Common myeloid progenitor, CD34-positive (primary cell): Measurements from ENCODE around the gene RAB11FIP4.

Experiments
- CTCF ChIA-PET: fragments of 350-600 bp; sonication (Branson Sonifier 250); formaldehyde crosslinking; loops from one replicate; lab custom pipeline; 2021; ENCODE audit warnings: antibody characterized with exemption; lab: Charles Lee
- POLR2A ChIA-PET: fragments of 350-600 bp; sonication (Branson Sonifier 250); formaldehyde crosslinking; loops from one replicate; lab custom pipeline; 2021; ENCODE audit warnings: antibody characterized with exemption; lab: Charles Lee
- DNase-seq, 3 donors: peaks; one replicate each; pipeline versions ENCODE4 v3.0.0 to v3.0.0-alpha.2; 2013
- H3K27ac ChIP-seq, 2 experiments: 1 replicate in 1 of 2; 2 replicates in 1 of 2; pipeline ENCODE4 v1.7.0; 2013; ENCODE audit warnings: inconsistent platforms in 2 of 2, low read length in 2 of 2, mild to moderate bottlenecking in 2 of 2, low read depth in 1 of 2, moderate library complexity in 1 of 2; ENCODE audit not compliant: severe bottlenecking in 2 of 2, insufficient read depth in 1 of 2, poor library complexity in 1 of 2
- H3K27me3 ChIP-seq, 5 experiments: replicated peaks in 2 of 5; 1 replicate in 3 of 5; 2 replicates in 2 of 5; pipeline versions ENCODE4 v1.6.1 to v1.7.0; 2013; ENCODE audit warnings: low read length in 4 of 5, mild to moderate bottlenecking in 2 of 5, moderate library complexity in 2 of 5, inconsistent platforms in 1 of 5; ENCODE audit not compliant: insufficient read depth in 5 of 5, control insufficient read depth in 4 of 5
- H3K36me3 ChIP-seq, 4 experiments: 1 replicate in 2 of 4; 2 replicates in 2 of 4; pipeline versions ENCODE4 v1.6.1 to v1.7.0; 2013; ENCODE audit warnings: low read length in 3 of 4, control low read depth in 1 of 4, mild to moderate bottlenecking in 1 of 4; ENCODE audit not compliant: control insufficient read depth in 4 of 4, insufficient read depth in 4 of 4
- H3K4me1 ChIP-seq, 4 experiments: 1 replicate in 3 of 4; 2 replicates in 1 of 4; pipeline versions ENCODE4 v1.6.1 to v1.7.1; 2013; ENCODE audit warnings: low read length in 3 of 4, mild to moderate bottlenecking in 3 of 4, control low read depth in 1 of 4, inconsistent platforms in 1 of 4, moderate library complexity in 1 of 4; ENCODE audit not compliant: control insufficient read depth in 4 of 4, insufficient read depth in 4 of 4; ENCODE audit errors: control extremely low read depth in 1 of 4
- H3K4me3 ChIP-seq, 7 experiments: 1 replicate in 4 of 7; 2 replicates in 3 of 7; pipeline versions ENCODE4 v1.5.1 to v1.7.0; 2013; ENCODE audit warnings: mild to moderate bottlenecking in 7 of 7, low read length in 6 of 7, moderate library complexity in 6 of 7, inconsistent platforms in 2 of 7, low read depth in 2 of 7, control low read depth in 1 of 7; ENCODE audit not compliant: insufficient read depth in 4 of 7, control insufficient read depth in 1 of 7; ENCODE audit errors: extremely low read depth in 1 of 7
- H3K9me3 ChIP-seq, 5 experiments: 1 replicate in 4 of 5; 2 replicates in 1 of 5; pipeline versions ENCODE4 v1.6.1 to v1.7.1; 2013; ENCODE audit warnings: low read length in 4 of 5, mild to moderate bottlenecking in 2 of 5, inconsistent platforms in 1 of 5, low read depth in 1 of 5, moderate library complexity in 1 of 5; ENCODE audit not compliant: control insufficient read depth in 4 of 5, insufficient read depth in 2 of 5; ENCODE audit errors: control extremely low read depth in 1 of 5
- WGBS: methylation state at CpG from one replicate; pipeline ENCODE4 v1.1.5; 2013; ENCODE audit not compliant: insufficient coverage; 5-methylcytosine and 5-hydroxymethylcytosine counted together

The RAB11FIP4 gene

DNA sequence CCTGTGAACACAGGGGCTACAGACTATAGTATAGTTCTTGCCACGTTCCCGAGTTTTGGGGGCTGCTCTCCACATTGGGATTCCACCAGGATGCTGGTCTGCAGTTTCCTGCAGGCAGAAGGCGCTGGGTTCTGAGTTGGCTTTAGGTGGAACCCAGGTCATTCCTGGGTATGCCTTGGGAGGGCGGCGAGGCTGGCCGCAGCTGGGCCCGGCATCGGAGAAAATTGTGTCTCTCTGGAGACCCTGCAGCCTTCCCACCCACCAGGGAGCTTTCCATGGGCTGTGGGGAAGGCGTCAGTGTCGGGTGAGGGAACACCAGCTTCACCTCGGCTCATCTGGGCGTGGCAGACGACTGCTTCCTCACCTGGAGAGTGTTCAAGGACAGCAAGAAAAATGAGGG is 183.6 kb downstream of the RAB11FIP4 start:
- Histone ChIP-seq H3K27ac (no peak overlapping the region), H3K4me1 (peaks cover 0 to 10% (median 7%) of the 10 kb centered on the region in 4 experiments), H3K36me3 (no peaks in the 10 kb centered on the region), H3K9me3 (no peaks in the 10 kb centered on the region), H3K4me3 (no peak overlapping the region), H3K27me3 (no peaks in the 10 kb centered on the region)
- DNase-seq, result no peak
- ChIA-PET POLR2A (no interaction called here), CTCF (no interaction called here)
- WGBS, result 94% methylated on average over 11 of the region's 13 CpGs

DNA sequence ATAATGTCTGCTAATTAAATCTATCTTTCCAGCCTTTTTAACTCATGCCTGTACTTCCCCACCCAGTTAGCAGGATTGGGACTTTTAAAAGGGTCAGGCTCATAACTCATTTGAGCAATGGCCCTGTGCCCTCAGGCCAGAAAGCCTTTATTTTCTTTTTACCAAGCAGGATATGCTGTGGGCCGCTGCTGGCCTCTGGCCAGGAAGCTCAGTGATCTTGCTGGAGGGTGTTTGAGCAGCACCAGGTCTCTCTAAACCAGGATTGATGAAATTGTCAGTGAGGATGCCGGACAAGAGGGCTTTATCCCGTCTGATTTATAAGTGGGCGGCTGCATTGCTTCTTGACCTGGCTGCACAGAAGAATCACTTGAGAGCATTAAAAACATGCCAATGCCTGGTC is 187.8 kb downstream of the RAB11FIP4 start:
- H3K4me3 ChIP-seq, result no peak overlapping the region
- no peaks in the 10 kb centered on the region for H3K36me3 ChIP-seq
- ChIA-PET CTCF (no interaction called here), POLR2A (interaction anchor here (0.6 kb wide), 1 partner anchor 17 kb away, joined by 5 read pairs; no protein-coding TSS in a partner anchor)
- WGBS, result 51% methylated on average over 3 of the region's 4 CpGs
- no peak overlapping the region for H3K27ac ChIP-seq
- H3K27me3 ChIP-seq, result no peaks in the 10 kb centered on the region
- peak in 2 of 3 donors; percentile 44 to 49 for DNase-seq
- H3K9me3 ChIP-seq, result no peaks in the 10 kb centered on the region
- H3K4me1 ChIP-seq, result peaks cover 0 to 37% (median 31%) of the 10 kb centered on the region in 4 experiments

DNA sequence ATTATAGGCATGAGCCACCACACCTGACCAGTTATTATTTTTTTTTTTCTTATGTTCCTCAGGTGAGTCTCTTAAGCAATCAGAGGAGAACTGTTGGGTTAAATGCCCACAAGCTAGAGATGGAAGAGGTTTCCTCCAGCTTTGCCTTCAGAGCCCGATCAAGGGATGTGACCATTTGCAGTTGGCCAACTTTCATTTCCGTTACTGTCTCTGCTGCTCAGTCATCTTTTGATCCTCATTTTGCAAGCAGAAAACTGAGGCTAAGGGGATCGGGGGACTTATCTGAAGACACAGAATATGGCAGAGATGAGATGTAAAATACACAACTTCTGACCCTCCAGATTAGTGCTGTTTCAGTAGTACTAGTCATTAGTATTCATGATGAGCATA is 188.8 kb downstream of the RAB11FIP4 start:
- POLR2A ChIA-PET, result no interaction called here

DNA sequence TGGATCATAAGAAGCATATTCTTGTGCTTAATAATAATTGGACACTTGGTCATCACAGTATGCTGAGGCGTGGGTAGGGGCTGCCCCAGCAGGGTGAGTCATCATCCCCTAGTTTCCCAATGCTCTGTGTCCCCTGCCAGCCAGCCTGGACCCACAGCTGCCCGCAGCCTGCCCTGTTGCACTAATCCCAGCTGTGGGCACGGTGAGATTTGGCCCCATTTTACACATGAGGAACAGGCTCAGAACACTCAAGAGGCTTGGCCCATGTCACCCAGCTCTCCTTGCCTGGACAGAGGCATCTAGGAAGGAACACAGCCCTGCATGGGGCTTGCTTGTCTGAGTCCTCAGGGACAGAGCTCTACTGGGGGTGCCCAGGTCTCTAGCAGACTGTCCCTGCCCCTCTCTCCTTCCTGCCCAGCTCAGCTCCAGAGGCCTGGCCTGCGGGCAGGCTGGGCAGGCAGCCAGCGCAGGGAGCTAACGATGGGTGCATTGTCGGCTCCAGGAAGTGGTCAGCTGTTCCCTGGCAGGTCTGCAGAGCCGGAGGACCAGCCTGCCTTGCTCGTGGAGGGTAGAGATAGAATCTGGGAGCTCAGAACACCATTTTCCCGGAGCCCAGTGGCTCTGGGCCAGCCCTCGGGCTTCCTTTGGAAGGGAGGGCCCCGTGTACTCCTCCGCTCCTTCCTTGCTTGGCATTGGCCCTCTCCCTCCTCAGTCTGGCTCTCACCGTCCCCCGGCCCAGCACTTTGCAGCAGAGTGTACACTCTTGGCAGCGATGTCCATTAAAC is 189.4 kb downstream of the RAB11FIP4 start:
- H3K4me3 ChIP-seq, result peak overlapping the region in 3 of 7 experiments; percentile 11 to 23 (median 21)
- no peak overlapping the region for H3K27ac ChIP-seq
- POLR2A ChIA-PET, result no interaction called here
- CTCF ChIA-PET, result interaction anchor here (0.8 to 1.6 kb wide), 6 partner anchors 8 to 37 kb away, joined by 3 to 5 read pairs (median 4); no protein-coding TSS in a partner anchor
- peak; percentile 18 to 64 (median 50) for DNase-seq
- no peaks in the 10 kb centered on the region for H3K9me3 ChIP-seq
- WGBS, result 22% methylated on average over 15 of the region's 16 CpGs
- H3K4me1 ChIP-seq, result peaks cover 0 to 46% (median 35%) of the 10 kb centered on the region in 4 experiments
- no peaks in the 10 kb centered on the region for H3K36me3 ChIP-seq
- no peaks in the 10 kb centered on the region for H3K27me3 ChIP-seq

More for the DNA sequence above, 188.8 kb downstream of the RAB11FIP4 start:
- no peak overlapping the region for H3K4me3 ChIP-seq
- H3K4me1 ChIP-seq, result peaks cover 0 to 46% (median 35%) of the 10 kb centered on the region in 4 experiments
- no peaks in the 10 kb centered on the region for H3K27me3 ChIP-seq
- CTCF ChIA-PET, result interaction anchor here (0.6 to 1.6 kb wide), 3 partner anchors 19 to 262 kb away, joined by 3 to 4 read pairs (median 4); no protein-coding TSS in a partner anchor
- no peak overlapping the region for H3K27ac ChIP-seq
- no peaks in the 10 kb centered on the region for H3K9me3 ChIP-seq
- DNase-seq, result no peak
- WGBS, result 91% methylated on average over 3 of the region's 3 CpGs
- no peaks in the 10 kb centered on the region for H3K36me3 ChIP-seq

DNA sequence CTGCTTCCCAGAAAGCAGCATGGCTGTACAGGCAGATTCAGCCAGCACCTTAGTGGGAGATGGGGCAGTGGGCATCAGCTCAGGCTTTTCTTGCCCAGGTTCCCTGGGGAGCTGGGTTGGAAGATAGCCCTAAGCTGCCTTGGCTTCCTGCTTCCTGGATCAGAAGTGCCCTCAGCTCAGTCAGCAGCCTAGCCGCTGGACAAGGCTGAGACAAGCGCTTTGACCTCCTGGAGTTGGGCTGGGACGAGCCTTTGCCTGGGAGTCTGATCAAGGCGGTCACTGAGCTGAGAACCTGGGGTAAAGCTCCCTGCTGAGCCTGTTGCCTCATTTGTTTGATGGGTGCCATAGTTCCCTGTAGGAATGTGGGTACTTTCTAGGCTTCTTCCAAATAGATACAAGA is 190.0 kb downstream of the RAB11FIP4 start:
- Histone ChIP-seq H3K27ac (no peak overlapping the region), H3K27me3 (no peaks in the 10 kb centered on the region), H3K4me1 (peaks cover 0 to 46% (median 35%) of the 10 kb centered on the region in 4 experiments), H3K9me3 (no peaks in the 10 kb centered on the region), H3K4me3 (peak overlapping the region in 2 of 7 experiments; percentile 11 to 56), H3K36me3 (no peaks in the 10 kb centered on the region)
- CTCF ChIA-PET, result interaction anchor here (0.8 to 1.7 kb wide), 7 partner anchors 9 to 38 kb away, joined by 3 to 5 read pairs (median 3); no protein-coding TSS in a partner anchor
- 92% methylated on average over 4 of the region's 4 CpGs for WGBS
- DNase-seq, result no peak
- POLR2A ChIA-PET, result interaction anchor here (1.2 kb wide), 1 partner anchor 149 kb away, joined by 4 read pairs; no protein-coding TSS in a partner anchor

DNA sequence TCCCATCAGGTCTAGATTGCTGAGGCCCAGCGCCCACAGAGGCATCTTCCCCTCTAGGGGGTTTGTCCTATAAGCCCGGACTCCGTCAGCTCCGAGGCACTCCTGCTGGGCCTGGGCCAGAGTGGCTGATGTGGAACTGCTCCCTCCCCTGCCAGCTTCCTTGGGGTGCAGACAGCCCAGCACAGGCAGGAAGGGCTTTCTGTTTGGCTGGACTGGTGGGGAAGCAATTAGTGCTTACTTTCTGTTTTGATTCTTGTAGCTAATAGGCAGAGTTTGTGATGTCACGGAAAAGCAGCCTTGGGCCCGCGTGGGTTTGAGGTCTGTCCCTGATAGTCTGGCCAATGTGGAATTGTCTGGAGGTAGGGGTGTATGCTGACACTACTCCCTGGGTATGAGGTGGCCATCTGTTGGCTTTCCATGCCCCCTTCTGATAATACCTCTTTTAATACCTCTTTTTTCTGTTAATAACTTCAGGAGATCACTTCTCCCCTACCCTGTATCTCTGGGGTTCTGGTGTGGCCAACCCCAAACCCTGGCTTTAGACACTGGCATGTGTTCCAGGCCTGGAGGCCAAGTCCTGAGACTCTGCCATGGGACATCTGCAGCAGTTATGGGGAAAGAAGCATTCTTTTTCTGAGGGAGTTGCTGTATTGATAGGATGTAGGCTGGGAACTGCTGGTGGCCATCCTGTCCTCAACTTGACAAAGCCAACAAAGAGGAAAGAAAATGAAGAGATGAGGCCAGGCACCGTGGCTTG is 190.9 kb downstream of the RAB11FIP4 start:
- CTCF ChIA-PET, result interaction anchor here (0.9 to 1.7 kb wide), 5 partner anchors 15 to 260 kb away, joined by 3 to 5 read pairs (median 4); no protein-coding TSS in a partner anchor
- DNase-seq, result peak; percentile 68 to 89 (median 85)
- Histone ChIP-seq H3K27ac (peak overlapping the region in 1 of 2 experiments; percentile 32), H3K36me3 (no peaks in the 10 kb centered on the region), H3K4me3 (peak overlapping the region in 2 of 7 experiments; percentile 30 to 56), H3K27me3 (no peaks in the 10 kb centered on the region), H3K9me3 (no peaks in the 10 kb centered on the region), H3K4me1 (peaks cover 0 to 46% (median 35%) of the 10 kb centered on the region in 4 experiments)
- WGBS, result 12% methylated on average over 6 of the region's 8 CpGs
- POLR2A ChIA-PET, result interaction anchor here (0.6 to 1.2 kb wide), 2 partner anchors 149 to 262 kb away, joined by 3 to 4 read pairs; no protein-coding TSS in a partner anchor
